HG02798 (cell line): ENCODE measurements around the gene ZBTB20.

Experiments used
- ATAC-seq: cut with Tn5 transposase; IDR thresholded peaks from one replicate; pipeline ENCODE4 v1.9.1; 2021; ENCODE audit warnings: mild to moderate bottlenecking; ENCODE audit not compliant: unreplicated experiment, poor library complexity

Gene ZBTB20

DNA sequence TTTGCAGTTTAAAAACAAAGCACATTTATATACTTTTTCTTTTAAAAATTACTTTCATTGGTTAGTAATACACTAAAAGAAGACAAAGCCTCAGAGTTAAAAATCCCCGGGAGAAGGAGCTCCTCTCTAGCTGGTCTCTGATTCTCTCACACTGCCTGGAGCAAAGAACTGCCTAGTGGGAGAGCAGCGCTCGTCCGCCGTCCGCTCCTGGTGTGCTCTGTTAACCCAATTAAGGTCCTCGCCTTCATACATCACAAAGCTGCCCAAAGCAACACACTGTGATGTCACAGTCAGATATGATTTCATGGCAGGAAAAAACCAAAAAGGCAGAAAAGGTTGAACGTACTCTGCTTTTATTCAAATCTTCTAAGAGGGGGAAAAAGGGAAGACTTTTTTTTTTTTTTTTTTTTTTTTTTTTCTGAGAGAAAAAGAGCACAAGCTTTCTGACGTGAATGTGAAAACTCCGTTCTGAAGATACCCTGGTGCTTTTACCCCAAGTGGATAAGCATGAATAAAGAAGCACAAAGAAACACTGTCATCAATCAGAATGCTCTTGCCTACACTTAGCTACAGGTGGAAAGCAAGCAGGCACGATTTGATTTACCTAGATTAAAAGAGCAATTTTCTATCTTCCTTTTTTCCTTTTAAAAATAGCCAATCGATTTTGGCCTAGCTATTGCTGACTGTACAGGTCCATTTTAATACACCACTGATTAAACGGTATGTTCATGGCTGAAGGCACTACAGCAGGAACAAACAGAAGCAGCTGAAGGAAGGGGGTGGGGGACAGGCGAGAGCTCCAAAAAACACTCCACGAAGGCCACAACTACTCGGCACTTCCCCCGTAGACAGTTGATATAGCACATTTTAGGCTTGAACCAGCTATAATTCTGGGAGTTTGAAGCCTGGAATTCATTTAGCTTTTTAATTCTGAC is 738.1 kb downstream of the ZBTB20 start:
- no peak for ATAC-seq

DNA sequence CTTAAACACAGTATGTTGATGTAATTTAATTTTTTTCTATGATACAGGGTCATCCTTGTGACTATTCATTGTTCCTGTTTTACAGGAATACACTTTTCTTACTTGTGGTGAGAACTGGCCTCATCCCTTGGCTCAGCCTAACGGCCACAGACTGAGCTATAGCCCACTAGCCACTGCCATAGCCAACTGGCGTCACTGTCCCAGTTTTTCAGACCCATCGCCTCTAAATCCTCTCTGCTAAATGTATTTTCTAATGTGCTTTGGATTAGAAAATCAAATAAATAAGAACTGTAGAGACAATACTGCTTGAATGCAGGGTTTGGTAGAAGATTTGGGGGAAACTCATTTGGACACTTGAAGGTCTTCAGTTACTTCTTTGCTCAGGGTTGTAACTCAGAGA is 740.2 kb downstream of the ZBTB20 start:
- ATAC-seq = no peak

DNA sequence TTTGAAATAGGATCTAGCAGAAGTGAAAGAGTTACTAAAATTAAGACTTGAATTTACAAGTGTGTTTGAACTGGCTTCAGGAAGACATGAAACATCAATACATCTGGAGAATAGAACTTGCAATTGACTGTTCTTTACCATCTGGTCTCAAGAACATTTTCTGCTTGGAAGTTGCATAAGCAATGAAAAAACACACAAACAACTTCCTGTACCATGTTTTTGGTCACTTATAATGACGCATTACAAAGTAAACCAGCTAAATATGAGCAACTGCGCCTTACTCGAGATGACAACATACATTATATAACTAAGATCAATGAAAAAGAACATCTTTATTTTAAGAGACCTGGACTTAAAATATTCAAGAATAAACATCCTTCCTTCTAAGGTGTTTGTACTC is 740.8 kb downstream of the ZBTB20 start:
- no peak for ATAC-seq

DNA sequence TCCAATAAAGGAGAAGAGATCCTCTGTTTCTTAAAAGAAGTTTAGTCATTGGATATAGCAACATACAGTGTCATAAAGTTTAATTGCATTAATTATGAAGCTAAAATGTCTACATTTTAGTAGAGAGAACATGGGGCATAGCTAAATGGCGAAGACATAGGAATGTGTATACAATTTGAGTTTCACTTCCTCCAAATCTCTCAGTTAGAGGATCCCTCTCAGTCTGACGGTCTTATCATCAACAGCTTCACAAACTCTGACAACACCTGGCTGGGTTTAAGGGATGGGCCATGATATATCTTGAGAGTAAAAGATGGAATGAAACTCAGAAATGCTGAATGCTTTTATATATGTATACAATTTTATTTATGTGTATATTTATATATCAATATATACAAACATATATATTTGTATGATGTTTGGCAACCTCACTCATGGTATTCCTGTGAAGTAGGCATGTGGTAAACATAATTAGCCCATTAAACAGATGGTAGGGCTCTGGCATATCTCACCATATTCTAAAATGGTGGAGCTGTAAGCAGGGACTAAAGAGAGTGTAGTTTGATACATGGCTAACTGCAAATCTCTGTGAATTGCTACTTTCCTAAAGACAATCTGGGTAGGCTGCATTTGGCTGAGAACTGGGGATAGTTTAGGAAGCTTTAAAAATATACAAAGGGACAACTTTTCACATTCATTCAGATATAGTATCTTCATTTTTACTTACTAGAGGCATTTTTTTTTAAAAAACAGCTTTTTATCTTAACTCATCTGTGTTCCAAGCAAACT is 741.7 kb downstream of the ZBTB20 start:
- peak; percentile 84 for ATAC-seq

DNA sequence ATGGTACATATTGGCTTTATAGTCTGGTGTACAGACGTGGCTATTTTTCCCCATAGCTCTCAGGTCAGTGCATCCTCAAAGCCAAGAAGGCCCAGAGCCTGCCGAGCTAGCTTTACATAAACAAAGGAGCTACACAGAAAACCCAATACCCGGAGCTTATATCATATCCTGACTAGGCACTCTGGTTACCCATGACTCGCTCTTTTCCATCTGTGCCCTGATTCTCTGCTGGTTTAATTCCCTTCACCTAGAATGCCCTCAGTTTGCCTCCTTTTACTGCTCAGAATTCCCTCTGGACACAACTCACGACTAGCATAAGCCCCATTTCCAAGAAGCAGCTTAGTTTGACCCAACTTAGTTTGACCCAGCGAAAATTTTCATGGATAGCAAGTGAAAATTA is 742.5 kb downstream of the ZBTB20 start:
- no peak for ATAC-seq

GRCh38 chr3:114402838-114403237 is 744.2 kb downstream of the ZBTB20 start:
- ATAC-seq = no peak

DNA sequence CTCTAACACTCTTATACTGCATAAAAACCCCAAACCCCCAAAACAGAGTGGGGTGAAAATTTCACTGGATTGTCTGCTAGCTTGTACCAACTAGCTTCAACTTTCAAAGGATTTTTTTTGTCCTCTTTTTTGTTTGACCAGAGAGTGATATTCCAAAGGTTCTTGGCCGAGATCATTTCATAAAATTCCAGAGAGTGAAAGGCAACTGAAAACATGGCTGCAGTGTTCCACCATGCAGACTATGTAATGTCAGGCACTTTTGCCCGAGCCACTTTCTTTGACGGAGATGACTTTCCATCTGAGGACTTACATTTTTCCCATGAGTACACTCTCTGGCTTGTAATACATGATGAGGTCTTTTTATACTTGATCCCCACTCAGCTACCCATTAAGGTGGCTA is 745.7 kb downstream of the ZBTB20 start:
- no peak for ATAC-seq

DNA sequence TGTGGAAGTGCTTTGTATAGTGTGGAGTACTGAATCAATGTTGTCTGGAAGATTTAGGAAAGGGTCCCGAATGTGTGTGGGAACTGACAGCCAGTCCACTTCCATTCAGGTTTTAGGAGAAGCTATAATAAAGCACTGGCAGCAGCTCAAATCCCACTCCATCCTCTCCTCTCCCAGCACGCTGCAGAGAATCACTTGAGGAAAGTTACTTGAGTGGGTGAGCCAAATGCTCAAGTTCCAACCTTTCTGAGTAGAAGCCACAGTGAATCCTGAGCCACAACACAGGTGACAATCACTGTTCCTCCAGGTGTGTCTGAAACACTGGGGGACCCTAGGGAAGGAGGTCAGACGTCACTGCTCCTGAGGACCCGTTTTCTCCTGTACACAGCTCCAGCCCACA is 746.7 kb downstream of the ZBTB20 start:
- no peak for ATAC-seq

- ATAC-seq = no peak
These were observed 752.5 kb downstream of the ZBTB20 start for GRCh38 chr3:114394551-114394950.

GRCh38 chr3:114393367-114394072 is 753.6 kb downstream of the ZBTB20 start:
- no peak for ATAC-seq

GRCh38 chr3:114392831-114393230 is 754.3 kb downstream of the ZBTB20 start:
- ATAC-seq = no peak

- no peak for ATAC-seq
These were observed 757.9 kb downstream of the ZBTB20 start for GRCh38 chr3:114389156-114389555.

DNA sequence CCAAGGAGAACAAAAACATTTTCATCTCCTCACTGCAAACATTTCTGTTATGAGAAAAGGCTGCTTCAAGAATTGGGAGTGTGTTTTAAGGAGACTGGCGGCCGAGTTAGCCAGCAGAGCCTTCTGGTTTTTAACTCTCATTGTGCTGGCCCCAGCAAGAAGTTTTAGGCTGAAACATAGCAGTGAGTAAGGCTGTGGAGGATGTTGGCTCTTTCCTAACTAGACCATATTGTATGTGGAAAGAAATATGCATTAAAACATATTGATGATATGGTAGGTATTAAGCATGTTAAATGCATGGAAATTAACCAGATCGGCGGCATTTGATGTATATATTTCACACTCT is 762.6 kb downstream of the ZBTB20 start:
- ATAC-seq = peak; percentile 10

GRCh38 chr3:114383875-114384557 is 763.1 kb downstream of the ZBTB20 start:
- ATAC-seq = peak; percentile 84

GRCh38 chr3:114380233-114380651 is 766.8 kb downstream of the ZBTB20 start:
- no peak for ATAC-seq

DNA sequence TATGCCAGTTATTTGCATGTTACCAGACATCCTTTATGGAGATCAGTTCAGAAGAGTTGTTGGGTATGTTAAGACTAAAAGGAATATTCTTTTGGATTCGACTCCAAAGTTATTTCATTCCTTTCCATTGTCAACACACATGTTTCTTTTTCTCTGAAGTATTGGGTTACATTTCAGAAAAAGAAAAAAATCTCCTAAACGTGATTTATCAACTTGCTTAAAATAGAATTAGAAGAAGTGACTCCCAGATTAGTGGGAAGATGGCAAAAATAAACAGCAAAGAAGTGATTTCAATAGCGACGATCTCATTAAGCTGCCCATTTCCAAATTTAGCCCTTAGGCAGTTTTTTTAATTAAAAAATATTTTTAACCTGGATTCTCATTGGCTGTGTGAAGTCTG is 767.8 kb downstream of the ZBTB20 start:
- ATAC-seq = no peak

GRCh38 chr3:114378760-114379159 is 768.3 kb downstream of the ZBTB20 start:
- peak; percentile 46 for ATAC-seq

DNA sequence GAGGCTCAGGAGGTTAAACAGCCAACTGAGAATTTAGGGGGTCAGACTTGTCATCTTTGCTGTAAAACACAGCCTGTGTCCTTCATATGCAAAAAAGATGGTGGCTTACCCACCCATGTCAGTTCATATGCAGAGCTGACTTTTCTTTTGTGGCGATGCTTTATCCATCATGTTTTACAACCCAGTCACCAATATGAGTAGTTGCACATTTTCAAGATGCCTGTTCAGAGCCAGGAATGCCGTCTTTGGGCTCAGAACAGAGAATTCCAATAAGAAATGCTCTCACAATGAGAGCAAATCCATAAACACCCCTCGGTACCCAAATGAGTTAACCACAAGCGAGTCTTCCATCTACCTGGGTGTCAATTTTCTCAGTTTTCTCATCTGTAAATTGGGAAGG is 769.7 kb downstream of the ZBTB20 start:
- no peak for ATAC-seq

- no peak for ATAC-seq
These were observed 770.4 kb downstream of the ZBTB20 start for GRCh38 chr3:114376516-114377185.
